Putamen (tissue), 1 donor: ENCODE measurements around the gene GSTP1.
"Not testable (repeated sequence)": the region's sequence is repeated elsewhere in the genome, so short reads cannot be mapped to it uniquely, and the experiment has no call there.

ENCODE experiments used
- DNase-seq: peaks from one replicate; pipeline ENCODE4 v3.0.0-alpha.2; 2016; ENCODE audit warnings: low spot score

The GSTP1 gene

DNA sequence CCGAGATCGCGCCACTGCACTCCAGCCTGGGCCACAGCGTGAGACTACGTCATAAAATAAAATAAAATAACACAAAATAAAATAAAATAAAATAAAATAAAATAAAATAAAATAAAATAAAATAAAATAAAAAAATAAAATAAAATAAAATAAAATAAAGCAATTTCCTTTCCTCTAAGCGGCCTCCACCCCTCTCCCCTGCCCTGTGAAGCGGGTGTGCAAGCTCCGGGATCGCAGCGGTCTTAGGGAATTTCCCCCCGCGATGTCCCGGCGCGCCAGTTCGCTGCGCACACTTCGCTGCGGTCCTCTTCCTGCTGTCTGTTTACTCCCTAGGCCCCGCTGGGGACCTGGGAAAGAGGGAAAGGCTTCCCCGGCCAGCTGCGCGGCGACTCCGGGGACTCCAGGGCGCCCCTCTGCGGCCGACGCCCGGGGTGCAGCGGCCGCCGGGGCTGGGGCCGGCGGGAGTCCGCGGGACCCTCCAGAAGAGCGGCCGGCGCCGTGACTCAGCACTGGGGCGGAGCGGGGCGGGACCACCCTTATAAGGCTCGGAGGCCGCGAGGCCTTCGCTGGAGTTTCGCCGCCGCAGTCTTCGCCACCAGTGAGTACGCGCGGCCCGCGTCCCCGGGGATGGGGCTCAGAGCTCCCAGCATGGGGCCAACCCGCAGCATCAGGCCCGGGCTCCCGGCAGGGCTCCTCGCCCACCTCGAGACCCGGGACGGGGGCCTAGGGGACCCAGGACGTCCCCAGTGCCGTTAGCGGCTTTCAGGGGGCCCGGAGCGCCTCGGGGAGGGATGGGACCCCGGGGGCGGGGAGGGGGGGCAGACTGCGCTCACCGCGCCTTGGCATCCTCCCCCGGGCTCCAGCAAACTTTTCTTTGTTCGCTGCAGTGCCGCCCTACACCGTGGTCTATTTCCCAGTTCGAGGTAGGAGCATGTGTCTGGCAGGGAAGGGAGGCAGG is at the start of gene GSTP1:
Gene GSTP1 (plus strand): TSS at position 566 of the 958 bp plus-strand sequence. CDS start 32 bp downstream, at position 598.
- DNase-seq: peak; percentile 89

GRCh38 chr11:67534070-67534679 is 49.4 kb upstream of the GSTP1 start:
- DNase-seq: no peak

GRCh38 chr11:67535561-67535960 is 48.1 kb upstream of the GSTP1 start:
- no peak for DNase-seq

- DNase-seq: no peak
Measured at GRCh38 chr11:67538306-67538705, 45.3 kb upstream of the GSTP1 start.

GRCh38 chr11:67538823-67539505 is 44.6 kb upstream of the GSTP1 start:
- no peak for DNase-seq

DNA sequence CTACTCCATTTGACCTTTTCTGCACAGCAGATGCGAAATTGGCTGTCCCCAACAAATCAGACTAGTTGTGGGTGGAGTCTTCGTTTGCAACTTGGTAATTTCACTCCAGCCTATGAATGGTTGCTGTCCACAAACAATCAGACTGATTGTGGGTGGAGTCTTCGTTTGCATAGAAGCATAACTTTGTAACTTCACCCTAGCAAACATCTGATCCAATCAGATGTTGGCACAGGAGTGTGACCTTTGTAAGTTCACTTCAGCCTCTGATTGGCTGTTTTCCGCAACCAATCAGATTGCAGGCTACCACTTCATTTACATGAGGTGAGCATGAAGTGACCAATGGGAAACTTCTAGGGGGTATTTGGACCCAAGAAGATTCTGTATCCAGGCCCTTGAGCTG is 44.1 kb upstream of the GSTP1 start:
- no peak for DNase-seq

DNA sequence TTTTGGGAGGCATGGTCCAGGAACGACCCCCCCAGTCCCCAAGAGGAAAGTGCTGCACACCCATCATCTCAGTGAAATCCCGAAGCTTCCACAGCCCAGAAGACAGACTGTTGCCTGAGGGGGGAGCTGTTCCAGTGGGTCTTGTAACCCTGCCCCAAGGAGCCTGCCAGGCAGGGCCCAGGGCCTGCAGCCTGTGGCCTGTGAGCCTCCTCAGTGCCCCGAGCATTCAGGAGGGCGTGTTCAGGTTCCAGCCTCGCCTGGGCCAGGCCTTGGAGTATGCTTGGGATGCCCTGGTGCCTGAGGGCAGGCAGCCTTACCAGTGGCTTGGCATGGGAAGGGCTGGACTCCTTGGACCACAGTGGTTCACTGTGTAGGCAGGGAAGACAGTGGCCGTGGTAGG is 42.4 kb upstream of the GSTP1 start:
- no peak for DNase-seq

- no peak for DNase-seq
Measured at GRCh38 chr11:67542169-67542568, 41.4 kb upstream of the GSTP1 start.

DNA sequence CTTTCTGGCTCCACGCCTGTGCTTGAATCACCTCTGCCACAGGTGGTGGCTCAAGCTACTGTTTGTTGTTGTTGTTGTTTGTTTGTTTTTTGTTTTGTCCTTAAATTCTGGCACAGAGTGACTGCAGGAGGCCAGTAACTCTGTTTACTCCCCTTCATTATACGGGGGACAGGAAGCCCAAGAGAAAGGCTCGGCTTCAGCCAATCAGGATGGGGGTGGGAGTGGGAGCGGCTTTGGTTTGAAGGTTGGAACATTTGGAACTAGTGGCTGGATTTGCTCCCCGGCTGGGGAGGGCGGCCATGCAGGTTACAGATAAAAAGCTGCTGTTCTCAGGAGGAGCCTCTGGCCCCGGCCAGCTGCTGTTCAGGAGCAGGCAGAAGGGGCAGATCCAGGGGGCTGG is 40.6 kb upstream of the GSTP1 start:
- DNase-seq: no peak

DNA sequence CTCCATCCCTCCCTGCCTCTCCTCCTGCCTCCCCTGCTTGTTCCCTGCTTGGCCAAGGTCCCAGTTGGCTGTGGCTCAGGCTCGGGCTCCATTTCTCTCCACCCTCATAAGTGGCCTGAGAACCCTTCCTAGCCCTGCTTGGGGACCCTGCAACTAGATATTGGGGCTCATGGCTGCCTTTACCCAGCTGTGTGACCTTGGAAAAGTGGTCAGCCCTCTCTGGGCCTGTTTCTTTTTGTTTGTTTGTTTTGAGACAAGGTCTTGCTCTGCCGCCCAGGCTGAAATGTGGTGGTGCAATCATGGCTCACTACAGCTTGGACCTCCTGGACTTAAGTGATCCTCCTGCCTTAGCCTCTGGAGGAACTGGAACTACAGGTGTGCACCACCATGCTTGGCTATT is 40.0 kb upstream of the GSTP1 start:
- no peak for DNase-seq

DNA sequence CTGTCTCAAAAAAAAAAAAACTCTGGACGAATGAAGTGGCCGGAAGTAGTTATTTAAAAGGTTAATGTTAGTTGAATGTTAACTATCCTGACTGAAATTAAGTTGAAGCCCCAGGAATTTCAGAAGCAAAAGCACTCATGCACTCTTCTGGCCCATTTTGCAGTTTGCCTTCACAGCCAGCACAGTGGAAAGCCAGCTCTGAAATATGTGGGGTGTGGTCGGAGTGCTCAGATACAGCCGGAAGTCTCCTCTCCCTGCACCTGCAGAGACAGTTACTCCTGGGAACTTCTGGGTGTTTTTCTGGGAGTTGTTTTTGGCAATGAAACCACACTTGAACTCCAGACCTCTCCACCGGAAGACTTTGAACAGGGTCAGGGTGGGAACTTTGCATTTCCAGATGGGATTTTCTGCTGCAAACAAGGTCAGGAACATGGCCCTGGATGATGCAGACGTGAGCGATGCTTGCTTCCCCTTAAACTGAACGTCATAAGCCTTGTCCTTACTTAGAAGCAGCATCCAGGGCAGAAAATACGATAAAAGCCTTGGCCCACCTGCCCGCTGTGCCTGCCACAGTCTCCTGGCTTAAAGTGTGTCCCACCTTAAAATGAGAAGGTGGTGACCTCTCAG is 38.9 kb upstream of the GSTP1 start:
- peak; percentile 7 for DNase-seq

DNA sequence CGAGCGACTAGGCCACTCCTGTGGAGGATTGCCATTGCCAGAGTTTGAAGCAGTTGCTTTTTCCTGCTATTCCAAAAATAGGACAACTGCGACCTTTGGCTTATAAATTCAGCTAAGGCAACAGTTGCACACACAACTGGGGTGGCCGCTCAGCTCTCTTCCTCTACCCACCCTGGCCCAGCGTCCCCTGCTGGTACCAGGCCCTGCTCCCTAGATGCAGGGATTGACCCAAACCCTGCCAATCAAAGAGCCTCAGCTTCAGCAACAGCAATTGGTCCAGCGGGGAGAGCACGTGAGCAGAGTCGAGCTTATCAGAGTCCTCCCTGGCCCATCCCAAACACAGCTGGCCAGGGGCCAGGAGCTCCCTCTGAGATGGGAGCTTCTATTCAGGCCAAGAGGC is 38.3 kb upstream of the GSTP1 start:
- no peak for DNase-seq

DNA sequence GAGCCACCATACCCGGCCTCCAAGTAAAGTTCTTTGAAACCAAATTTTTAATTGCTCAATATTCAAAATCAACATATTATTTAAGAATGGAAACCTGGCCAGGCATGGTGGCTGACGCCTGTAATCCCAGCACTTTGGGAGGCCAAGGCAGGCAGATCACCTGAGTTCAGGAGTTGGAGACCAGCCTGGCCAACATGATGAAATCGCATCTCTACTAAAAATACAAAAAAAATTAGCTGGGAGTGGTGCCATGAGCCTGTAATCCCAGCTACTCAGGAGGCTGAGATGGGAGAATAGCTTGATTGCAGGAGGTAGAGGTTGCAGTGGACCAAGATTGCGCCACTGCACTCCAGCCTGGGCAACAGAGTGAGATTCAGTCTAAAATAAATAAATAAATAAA is 35.5 kb upstream of the GSTP1 start:
- DNase-seq: not testable (repeated sequence)

DNA sequence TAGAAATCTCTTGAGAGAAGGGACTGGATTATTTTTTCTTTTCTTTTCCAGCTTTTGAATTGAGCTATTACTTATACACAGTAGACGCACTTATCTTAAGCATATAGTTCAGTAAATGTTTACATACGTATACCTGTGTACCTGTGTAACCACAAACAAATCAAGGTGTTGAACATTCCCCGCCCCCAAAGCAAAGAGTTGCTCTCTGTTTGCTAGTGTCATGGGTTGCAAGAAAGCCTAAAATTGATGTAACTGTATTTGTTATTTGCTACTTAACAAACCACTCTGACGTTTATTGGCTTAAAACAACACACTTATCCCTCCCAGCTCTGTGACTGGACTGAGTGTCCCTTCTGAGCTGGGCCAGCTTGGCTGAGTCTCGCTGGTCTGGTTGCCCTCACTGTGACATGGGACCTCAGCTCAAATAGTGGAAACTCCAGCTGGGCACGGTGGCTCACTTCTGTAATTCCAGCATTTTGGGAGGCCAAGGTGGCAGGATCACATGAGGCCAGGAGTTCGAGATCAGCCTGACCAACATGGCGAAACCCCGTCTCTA is 35.0 kb upstream of the GSTP1 start:
- DNase-seq: no peak

- DNase-seq: no peak
Measured at GRCh38 chr11:67551127-67551526, 32.5 kb upstream of the GSTP1 start.

- DNase-seq: not testable (repeated sequence)
Measured at GRCh38 chr11:67551697-67552096, 31.9 kb upstream of the GSTP1 start.

DNA sequence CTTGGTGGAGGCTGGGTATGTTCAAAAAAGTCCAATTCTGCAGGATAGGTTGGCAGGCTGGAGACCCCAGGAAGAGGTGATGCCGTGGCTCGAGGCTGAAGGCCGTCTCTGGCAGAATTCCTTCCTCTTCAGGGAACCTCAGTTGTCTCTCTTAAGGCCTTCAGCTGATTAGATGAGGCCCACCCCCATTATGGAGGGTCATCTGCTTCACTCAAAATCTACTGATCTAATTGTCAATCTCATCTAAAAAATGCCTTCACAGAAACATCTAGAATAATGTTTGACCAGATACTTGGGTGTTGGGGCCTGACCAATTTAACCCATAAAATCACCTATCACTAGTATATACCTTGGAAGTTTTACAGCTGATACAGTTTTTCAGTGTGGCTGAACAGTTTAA is 27.4 kb upstream of the GSTP1 start:
- no peak for DNase-seq

GRCh38 chr11:67558084-67558772 is 25.4 kb upstream of the GSTP1 start:
- no peak for DNase-seq

GRCh38 chr11:67561971-67562619 is 21.5 kb upstream of the GSTP1 start:
- no peak for DNase-seq

DNA sequence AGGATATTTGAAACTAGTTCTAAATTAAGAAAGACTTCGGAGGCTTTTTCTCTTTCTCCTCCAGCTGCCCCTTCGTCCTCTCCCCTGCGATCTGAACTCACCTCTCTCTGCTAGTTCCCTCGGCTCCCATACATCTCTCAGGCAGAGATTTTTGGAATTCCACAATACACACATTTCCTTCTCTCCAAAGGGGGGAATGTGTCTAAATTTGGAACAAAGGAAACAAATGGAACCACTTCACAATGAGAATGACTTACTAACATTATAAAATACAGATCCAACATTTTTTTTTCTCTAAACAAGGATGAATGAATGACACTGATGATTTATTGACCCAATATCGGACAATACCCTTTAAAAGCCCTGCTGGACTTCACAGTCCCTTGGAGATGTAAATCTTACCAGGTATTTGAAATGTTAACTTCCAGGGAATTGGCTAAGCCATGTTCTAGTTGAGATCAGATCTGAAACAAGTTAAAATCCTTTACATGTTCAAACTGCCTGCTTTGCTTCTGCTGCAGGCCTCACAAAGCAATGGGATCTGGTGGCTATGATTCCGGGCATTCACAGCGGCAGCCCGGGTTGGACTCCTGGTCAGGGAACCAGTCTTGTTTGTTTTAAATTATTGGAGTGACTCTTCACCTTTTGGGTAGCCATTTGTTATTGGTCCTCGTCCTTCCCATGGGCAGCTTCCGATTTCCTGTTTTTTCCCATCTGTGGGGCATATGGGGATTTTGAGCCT is 20.5 kb upstream of the GSTP1 start:
- no peak for DNase-seq
